HG03575 (cell line): ENCODE measurements around the gene HK3.

ENCODE experiments used
- ATAC-seq: cut with Tn5 transposase; IDR thresholded peaks from one replicate; pipeline ENCODE4 v1.9.1; 2021; ENCODE audit not compliant: unreplicated experiment, insufficient number of reproducible peaks, low FRiP score; ENCODE audit errors: extremely low read depth

Gene HK3

GRCh38 chr5:176887252-176887849 is 11.8 kb downstream of the HK3 start:
- ATAC-seq, result no peak

- no peak for ATAC-seq
Observed at GRCh38 chr5:176886336-176887251, 12.6 kb downstream of the HK3 start.

- no peak for ATAC-seq
Observed at GRCh38 chr5:176884571-176884890, 14.6 kb downstream of the HK3 start.

- no peak for ATAC-seq
Observed at GRCh38 chr5:176883700-176884570, 15.2 kb downstream of the HK3 start.

- ATAC-seq, result no peak
Observed at GRCh38 chr5:176882567-176882903, 16.6 kb downstream of the HK3 start.

DNA sequence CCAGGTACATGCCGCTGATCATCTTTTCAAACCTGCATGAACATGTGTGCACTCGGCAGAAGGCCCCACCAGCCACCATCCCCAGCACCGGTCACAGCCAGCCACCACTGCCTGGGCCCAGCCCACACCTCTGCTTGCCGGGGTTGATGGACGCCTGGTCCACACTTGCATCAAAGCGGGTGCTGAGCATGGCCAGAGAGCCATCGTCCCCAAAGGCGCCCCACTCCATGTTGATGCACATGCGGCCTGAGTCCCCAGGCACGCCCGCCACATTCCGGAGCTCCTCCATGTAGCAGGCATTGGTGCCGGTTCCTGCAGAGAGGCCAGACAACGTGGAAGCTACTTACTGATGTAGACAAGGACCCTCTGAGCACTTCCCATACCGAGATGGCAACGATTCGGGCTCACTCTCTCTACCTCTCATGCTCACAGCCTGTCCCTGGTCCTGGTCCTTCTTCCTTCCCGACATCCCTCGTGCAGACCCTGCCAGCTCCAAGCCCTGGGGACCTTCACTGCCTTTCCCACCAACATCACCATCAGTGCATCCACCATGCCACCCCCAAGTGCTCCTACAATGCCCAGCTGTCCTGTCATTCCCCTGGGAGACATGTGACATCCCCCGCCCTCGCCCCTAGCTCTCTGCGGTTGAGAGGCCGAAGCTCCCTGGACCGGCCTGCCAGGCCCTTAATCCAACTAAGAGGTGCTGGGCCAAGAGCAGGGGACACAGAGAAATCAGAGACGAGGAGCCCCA is 17.2 kb downstream of the HK3 start:
- ATAC-seq, result no peak

- ATAC-seq, result no peak
Observed at GRCh38 chr5:176881021-176881749, 18.0 kb downstream of the HK3 start.

- no peak for ATAC-seq
Observed at GRCh38 chr5:176880366-176881020, 18.7 kb downstream of the HK3 start.

GRCh38 chr5:176879663-176880361 is 19.3 kb downstream of the HK3 start:
- ATAC-seq, result no peak

DNA sequence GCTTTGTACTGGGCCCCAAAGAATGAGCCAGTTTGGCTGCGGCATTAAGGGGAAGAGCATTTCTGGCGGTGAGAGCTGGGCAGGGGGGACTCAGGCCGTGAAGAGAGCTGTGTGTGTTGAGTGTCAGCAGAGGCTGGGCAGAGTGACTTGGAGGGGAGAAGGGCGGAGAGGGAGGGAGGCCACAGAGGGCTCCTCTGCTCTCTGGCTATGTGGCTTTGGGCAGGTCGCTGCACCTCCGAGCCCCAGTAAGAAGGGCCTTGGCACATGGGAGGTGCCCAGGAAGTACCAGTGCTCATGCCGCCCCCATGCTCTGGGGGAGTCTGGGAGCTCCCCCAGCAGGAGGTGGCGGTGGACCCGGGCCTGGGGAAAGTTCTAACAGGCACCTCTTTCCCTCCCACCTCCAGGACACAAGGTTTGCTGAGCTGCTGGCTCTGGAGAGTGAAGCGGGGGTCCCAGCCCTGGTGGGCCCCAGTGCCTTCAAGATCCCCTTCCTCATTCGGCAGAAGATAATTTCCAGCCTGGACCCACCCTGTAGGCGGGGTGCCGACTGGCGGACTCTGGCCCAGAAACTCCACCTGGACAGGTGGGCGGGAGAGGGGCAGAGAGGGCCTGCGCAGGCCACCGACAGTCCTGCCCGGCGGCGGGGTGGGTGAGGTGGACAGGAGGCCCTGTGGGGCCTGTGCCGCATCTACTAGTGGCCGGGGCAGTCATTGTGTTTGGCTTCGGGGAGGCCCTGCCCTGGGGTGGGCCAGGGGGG is 20.1 kb downstream of the HK3 start:
- no peak for ATAC-seq

DNA sequence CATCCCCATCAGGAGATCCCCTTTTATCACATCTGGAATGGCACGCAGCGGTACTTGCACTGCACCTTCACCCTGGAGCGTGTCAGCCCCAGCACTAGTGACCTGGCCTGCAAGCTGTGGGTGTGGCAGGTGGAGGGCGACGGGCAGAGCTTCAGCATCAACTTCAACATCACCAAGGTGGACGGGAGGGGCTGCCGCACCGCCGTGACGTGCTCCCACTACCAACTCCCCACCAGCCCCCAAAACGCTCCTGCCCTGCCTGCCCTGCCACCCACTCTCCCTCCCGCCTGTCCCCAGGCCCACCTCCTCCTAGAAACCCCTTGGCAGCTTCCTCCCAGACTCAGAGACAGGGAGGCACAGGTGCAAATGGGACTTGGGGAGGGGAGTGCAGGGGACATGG is 20.7 kb downstream of the HK3 start:
- ATAC-seq, result no peak

GRCh38 chr5:176877793-176878331 is 21.3 kb downstream of the HK3 start:
- ATAC-seq, result no peak

- no peak for ATAC-seq
Observed at GRCh38 chr5:176876506-176877431, 22.4 kb downstream of the HK3 start.

- ATAC-seq, result no peak
Observed at GRCh38 chr5:176875783-176876505, 23.2 kb downstream of the HK3 start.

GRCh38 chr5:176875014-176875550 is 24.1 kb downstream of the HK3 start:
- no peak for ATAC-seq
